GM12878 (cell line): ENCODE results near the gene UNC45A. TPM values are rescaled to one million over a fixed set of nuclear protein-coding genes. Genes with fewer than 3 reads are reported as not detected.
A peak's percentile ranks its signal among the peaks of the same experiment; 100 is the strongest.

Experiments used
- ATF2 ChIP-seq: IDR thresholded peaks from 2 replicates; pipeline ENCODE4 v1.6.1; 2012; ENCODE audit warnings: low read length, inconsistent platforms
- ATF7 ChIP-seq: fragments of 450-650 bp; IDR thresholded peaks from 2 replicates; pipeline ENCODE4 v1.6.1; 2016; ENCODE audit warnings: low read depth, mild to moderate bottlenecking
- BCL11A ChIP-seq: IDR thresholded peaks from 2 replicates; pipeline ENCODE4 v1.6.1; 2011; ENCODE audit warnings: low read depth, low read length
- CBFB ChIP-seq: IDR thresholded peaks from 2 replicates; pipeline ENCODE4 v1.6.1; 2016; ENCODE audit warnings: antibody characterized with exemption, low read depth
- IKZF2 ChIP-seq, 2 experiments: fragments of 450-650 bp; IDR thresholded peaks; 2 replicates each; pipeline ENCODE4 v1.6.1; 2017; ENCODE audit warnings: mild to moderate bottlenecking in 2 of 2, moderate library complexity in 2 of 2
- IRF3 ChIP-seq: fragments of 450-650 bp; IDR thresholded peaks from 2 replicates; pipeline ENCODE4 v1.6.1; 2014; ENCODE audit warnings: mild to moderate bottlenecking
- MYC ChIP-seq: IDR thresholded peaks from 2 replicates; pipeline ENCODE4 v1.6.1; 2011; ENCODE audit warnings: mild to moderate bottlenecking, low read length, moderate library complexity, inconsistent platforms; ENCODE audit not compliant: insufficient read depth, insufficient replicate concordance, insufficient read length, severe bottlenecking
- NR2C1 ChIP-seq: fragments of 450-650 bp; IDR thresholded peaks from 2 replicates; pipeline ENCODE4 v1.6.1; 2017; ENCODE audit warnings: antibody characterized with exemption, mild to moderate bottlenecking, moderate library complexity
- PAX8 ChIP-seq: fragments of 450-650 bp; IDR thresholded peaks from 2 replicates; pipeline ENCODE4 v1.6.1; 2017; ENCODE audit warnings: mild to moderate bottlenecking, moderate library complexity
- SMAD1 ChIP-seq: fragments of 450-650 bp; IDR thresholded peaks from 2 replicates; pipeline ENCODE4 v1.6.1; 2018; ENCODE audit warnings: mild to moderate bottlenecking, low read depth; ENCODE audit not compliant: partially characterized antibody
- SMC3 ChIP-seq: IDR thresholded peaks from 2 replicates; pipeline ENCODE4 v1.6.1; 2011; ENCODE audit warnings: low read length, improper control_type of control experiment, borderline replicate concordance
- TAF1 ChIP-seq: IDR thresholded peaks from 2 replicates; pipeline ENCODE4 v1.6.1; 2011; ENCODE audit warnings: mild to moderate bottlenecking, low read depth, low read length, borderline replicate concordance
- TCF12 ChIP-seq: IDR thresholded peaks from 2 replicates; pipeline ENCODE4 v1.6.1; 2011; ENCODE audit warnings: low read depth, mild to moderate bottlenecking, low read length
- ZBED1 ChIP-seq: IDR thresholded peaks from 2 replicates; pipeline ENCODE4 v1.6.1; 2016; ENCODE audit warnings: borderline replicate concordance
- ZBTB11 ChIP-seq: fragments of 450-650 bp; formaldehyde crosslinking; IDR thresholded peaks from 2 replicates; pipeline ENCODE4 v1.5.0; 2022; ENCODE audit warnings: mild to moderate bottlenecking, missing genetic modification characterization
- ZBTB40 ChIP-seq: fragments of 450-650 bp; IDR thresholded peaks from 2 replicates; pipeline ENCODE4 v1.6.1; 2016; ENCODE audit warnings: mild to moderate bottlenecking, moderate library complexity, borderline replicate concordance
- ZSCAN29 ChIP-seq: fragments of 450-650 bp; IDR thresholded peaks from 2 replicates; pipeline ENCODE4 v1.6.1; 2017; ENCODE audit warnings: mild to moderate bottlenecking, moderate library complexity
- polyA plus RNA-seq, 11 experiments: library from polyadenylated mRNA; depleted of rRNA in 4 of 11; unstranded in 6 of 11; stranded (reverse) in 5 of 11; fragments of >200 nt; fragmentation: Nextera tagmentation in 4 of 11; fragmentation: Illumina TruSeq in 1 of 11; extraction: Ambion mirVana in 4 of 11; extraction: Trizol in 1 of 11; gene quantifications; 1 replicate in 1 of 11; 2 replicates in 10 of 11; pipeline versions ENCODE4 v1.2.1 to v1.2.3, GENCODE V29; 2011 to 2016; ENCODE audit warnings: inconsistent platforms in 2 of 11, missing spikeins in 2 of 11, low read depth in 1 of 11
- total RNA-seq, 4 experiments: library from RNA; depleted of rRNA in 3 of 4; stranded (reverse); fragments of >200 nt in 3 of 4; fragmentation: Illumina TruSeq in 1 of 4; extraction: Trizol in 1 of 4; gene quantifications; 2 replicates each; pipeline versions ENCODE4 v1.2.1 to v1.2.3, GENCODE V29; 2013 to 2021

UNC45A gene
- total and polyA plus RNA-seq, 10 of the 15 experiments (the other 5 are each of a cell fraction or from before 2014, with no cell fraction given), result 10.3 to 57.8 (median 40.5) TPM

GRCh38 chr15:90954712-90955623 lies 19.9 kb downstream of the UNC45A start, which contains the start of gene RCCD1 (continued):
- TF ChIP-seq IRF3 (no peak), BCL11A (no peak), SMAD1 (peak; percentile 61), TAF1 (peak; percentile 68; the same call in 1 of the 2 replicates), PAX8 (no peak), ATF2 (peak; percentile 80), ZSCAN29 (no peak), MYC (peak; percentile 80), NR2C1 (peak; percentile 25; the same call in 1 of the 2 replicates), ZBTB11 (CRISPR knock-in tag) (no peak), CBFB (peak; percentile 65; the same call in 1 of the 2 replicates), IKZF2 (IDR thresholded peaks at IDR 0.05) (no peak), ZBED1 (no peak), ZBTB40 (no peak; the same call in 1 of the 2 replicates), ATF7 (peak; percentile 92), SMC3 (peak; percentile 15; the same call in 1 of the 2 replicates), TCF12 (0 out of 2 replicates have a peak, but pooled peaks have one; percentile 3)
